ENCODE measurements around the gene NDST1.

DNA sequence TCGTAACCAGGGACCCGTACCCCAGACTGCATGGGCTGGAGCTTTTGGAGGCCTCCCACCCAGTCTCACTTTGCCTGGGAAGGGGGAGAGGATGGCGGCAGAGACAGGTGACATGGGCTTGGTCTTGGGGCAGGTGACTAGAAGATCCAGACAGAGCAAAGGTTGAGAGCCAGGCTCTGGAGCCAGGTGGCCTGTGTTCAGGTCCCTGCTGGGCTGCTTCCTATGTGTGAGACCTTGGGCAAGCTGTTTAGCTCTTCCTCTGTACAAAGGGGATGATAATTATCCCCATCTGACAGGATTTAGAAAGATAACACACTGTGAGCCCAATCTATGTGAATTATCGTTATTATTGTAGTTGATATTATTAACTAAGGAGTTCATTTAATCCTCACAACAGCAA lies 16.1 kb upstream of the NDST1 start:
- TF ChIP-seq, protein P1, sequence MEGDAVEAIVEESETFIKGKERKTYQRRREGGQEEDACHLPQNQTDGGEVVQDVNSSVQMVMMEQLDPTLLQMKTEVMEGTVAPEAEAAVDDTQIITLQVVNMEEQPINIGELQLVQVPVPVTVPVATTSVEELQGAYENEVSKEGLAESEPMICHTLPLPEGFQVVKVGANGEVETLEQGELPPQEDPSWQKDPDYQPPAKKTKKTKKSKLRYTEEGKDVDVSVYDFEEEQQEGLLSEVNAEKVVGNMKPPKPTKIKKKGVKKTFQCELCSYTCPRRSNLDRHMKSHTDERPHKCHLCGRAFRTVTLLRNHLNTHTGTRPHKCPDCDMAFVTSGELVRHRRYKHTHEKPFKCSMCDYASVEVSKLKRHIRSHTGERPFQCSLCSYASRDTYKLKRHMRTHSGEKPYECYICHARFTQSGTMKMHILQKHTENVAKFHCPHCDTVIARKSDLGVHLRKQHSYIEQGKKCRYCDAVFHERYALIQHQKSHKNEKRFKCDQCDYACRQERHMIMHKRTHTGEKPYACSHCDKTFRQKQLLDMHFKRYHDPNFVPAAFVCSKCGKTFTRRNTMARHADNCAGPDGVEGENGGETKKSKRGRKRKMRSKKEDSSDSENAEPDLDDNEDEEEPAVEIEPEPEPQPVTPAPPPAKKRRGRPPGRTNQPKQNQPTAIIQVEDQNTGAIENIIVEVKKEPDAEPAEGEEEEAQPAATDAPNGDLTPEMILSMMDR (IDR thresholded peaks at IDR 0.05) = no peak
- TF ChIP-seq POLR2A (IDR thresholded peaks at IDR 0.05) = no peak
